GM19099 (cell line): ENCODE data around the gene EPB41.

ENCODE experiments used
- POLR2A ChIP-seq: IDR thresholded peaks from 3 replicates; pipeline ENCODE4 v1.6.1; 2011; ENCODE audit warnings: low read depth; ENCODE audit not compliant: insufficient read length; ENCODE audit errors: extremely low read depth

The EPB41 gene

DNA sequence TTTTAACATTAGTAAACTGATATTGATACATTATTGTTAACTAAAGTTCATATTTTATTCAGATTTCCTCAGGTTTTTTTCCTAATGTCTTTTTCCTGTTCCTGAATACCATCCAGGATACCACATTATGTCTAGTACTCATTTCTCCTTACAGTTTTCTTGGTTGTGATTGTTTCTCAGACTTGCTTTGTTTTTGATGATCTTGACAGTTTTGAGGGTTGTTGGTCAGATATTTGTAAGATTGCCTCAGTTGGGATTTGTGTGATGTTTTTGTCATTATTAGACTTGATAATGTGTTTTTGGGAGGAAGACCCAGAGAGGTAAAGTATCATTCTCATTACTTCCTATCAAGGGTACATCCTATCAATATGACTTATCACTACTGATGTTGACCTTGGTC lies 19.5 kb downstream of the EPB41 start:
- TF ChIP-seq POLR2A, result no peak

DNA sequence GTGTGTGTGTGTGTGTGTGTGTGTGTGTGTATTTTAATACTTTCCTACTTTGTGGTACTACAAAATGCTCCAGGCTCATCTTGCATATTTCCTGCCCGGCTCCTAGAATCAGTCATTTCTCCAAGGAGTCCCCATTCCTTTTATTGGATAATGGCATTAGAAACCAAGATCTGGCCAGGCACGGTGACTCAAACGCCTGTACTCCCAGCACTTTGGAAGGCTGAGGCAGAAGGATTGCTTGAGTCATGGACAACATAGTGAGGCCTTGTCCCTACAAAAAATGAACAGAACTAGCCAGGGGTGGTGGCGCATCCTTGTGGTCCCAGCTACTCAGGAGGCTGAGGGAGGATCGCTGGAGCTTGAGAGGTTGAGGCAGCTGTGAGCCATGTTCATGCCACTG lies 20.3 kb downstream of the EPB41 start:
- no peak for TF ChIP-seq POLR2A

- TF ChIP-seq POLR2A, result no peak
These were observed 20.9 kb downstream of the EPB41 start for GRCh38 chr1:28935293-28935692.

DNA sequence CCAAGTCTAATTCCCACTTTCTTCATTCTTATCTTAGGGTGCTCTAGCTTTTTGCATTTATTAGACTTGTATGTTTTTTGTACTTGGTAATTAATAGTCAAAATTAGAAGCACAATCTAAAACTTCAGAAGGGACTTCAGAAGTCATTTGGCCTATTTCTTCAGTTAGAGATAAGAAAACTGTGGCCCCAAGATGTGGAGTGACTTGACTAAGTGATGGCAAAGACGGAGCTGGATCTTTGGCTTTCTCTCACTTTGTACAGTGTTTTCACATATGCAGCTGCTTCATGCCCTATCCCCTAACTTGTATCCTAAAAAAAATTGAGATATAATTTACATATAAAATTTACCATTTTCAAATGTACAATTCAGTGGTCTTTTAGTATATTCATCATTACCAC lies 21.7 kb downstream of the EPB41 start:
- TF ChIP-seq POLR2A, result no peak

- no peak for TF ChIP-seq POLR2A
These were observed 22.2 kb downstream of the EPB41 start for GRCh38 chr1:28936528-28936927.

DNA sequence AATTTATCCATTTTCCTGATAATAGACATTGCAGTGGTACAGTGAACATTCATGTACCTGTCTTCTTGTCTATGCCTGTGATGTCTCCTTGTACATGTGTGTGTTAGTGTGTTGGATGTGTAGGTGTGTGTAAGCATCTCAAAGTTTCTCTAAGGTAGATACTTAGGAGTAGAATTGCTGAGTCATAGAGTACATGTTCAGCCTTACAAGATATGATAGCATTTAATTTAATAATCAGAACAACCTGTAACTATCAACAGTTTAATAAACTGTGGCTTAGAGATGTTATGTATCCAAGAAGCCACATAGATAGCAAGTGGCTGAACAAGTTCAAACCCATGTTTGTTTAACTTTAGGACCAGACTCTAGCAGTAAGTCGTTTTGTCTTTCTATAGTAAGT lies 35.6 kb downstream of the EPB41 start:
- TF ChIP-seq POLR2A, result no peak

- no peak for TF ChIP-seq POLR2A
These were observed 36.1 kb downstream of the EPB41 start for GRCh38 chr1:28950449-28950848.

DNA sequence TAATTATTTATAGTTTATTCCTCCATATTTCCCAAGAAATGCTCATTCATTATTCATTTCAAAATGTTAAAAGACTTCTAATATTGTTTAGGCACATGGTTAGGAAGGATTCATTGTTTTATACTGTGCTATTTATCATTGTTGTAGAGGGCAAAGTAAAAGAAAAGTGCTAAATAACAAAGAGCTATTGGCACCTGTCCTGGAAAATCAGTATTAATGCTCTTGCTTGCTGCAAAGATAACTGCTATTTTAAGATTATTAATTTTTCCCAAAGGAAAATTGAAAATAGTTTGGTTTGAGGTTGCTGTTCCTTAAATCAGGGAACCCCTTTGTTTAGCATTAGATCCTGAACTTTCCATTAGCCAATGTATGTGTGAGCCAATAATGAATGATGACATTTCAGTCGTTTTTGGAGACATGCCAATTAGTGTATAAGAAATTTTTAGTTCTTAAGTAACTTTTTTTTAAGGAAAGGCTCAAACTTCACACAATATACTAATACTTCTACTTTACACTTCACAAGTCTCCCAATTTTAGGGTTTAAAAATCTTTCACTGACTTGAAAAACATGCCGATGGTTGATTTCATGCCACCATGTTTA lies 39.9 kb downstream of the EPB41 start:
- no peak for TF ChIP-seq POLR2A

DNA sequence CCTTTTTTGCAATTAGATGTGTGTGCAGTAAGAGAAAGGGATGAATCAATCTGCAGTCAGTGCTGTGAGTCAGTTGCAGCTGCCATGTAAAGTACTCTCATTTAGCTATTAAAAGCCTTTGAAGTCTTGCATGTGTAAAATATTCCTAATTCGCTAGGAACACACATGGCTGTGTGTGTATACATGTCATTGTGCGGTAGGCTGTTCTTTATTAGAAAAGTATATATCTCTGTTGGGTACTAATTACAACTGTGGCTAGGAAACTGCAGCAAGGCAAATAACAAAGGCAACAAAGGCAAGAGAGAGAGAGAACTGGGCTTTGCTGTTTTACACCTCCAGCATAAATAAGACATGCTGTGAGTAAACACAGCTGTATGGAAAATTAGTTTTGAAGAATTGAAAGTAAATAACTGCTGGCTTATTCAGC lies 41.7 kb downstream of the EPB41 start:
- no peak for TF ChIP-seq POLR2A

- TF ChIP-seq POLR2A, result no peak
These were observed 51.0 kb downstream of the EPB41 start for GRCh38 chr1:28965271-28965870.

DNA sequence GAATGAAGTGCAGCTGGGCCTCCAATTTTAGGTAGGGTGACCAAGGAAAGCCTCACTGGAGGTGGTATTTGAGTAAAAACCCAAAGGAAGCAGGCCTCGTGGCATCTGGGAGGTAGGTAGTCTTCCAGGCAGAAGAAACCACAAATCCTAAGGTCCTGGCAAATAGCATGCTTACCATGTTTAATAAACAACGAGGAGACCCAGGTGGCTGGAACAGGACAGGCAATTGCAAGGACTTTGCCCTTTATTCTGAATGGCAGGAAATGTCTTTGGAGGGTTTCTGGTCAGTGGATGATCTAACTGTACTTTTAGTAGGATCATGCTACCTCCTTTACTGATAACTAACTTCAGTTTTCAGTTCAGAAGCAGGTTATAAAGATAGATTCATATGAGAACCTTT lies 52.2 kb downstream of the EPB41 start:
- no peak for TF ChIP-seq POLR2A

DNA sequence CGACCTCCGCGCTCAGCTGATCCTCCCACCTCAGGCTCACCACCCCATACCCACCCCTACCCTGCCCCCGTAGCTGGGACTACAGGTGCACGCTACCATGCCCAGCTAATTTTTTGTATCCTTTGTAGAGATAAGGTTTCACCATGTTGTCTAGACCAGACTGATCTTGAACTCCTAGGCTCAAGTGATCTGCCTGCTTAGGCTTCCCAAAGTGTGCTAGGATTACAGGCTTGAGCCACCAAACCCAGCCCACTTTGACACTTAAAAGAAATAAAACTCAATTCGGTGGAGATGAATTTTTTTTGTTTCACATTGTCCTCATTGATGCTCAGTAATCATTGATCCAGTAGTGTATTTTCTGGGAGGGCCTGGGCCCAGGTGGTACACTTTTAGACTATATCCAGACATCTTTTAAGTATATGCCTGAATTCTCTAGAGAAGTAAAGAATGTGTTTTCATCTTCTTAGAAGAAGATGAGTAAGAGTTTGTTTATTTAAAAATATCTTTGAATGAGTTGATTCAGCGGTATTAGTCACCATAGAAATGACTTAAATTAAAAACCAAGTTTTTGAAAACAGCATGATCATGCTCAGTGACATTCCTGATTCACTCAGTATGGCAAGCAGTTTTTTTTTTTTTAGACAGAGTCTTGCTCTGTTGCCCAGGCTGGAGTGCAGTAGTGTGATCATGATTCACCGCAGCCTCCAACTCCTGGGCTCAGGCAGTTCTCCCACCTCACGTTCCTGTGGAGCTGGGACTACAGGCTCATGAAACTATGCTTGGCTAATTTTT lies 57.8 kb downstream of the EPB41 start:
- no peak for TF ChIP-seq POLR2A

- TF ChIP-seq POLR2A, result no peak
These were observed 59.4 kb downstream of the EPB41 start for GRCh38 chr1:28973596-28974421.

GRCh38 chr1:28974432-28974831 lies 60.1 kb downstream of the EPB41 start:
- TF ChIP-seq POLR2A, result no peak

GRCh38 chr1:28976248-28976647 lies 61.9 kb downstream of the EPB41 start:
- no peak for TF ChIP-seq POLR2A

DNA sequence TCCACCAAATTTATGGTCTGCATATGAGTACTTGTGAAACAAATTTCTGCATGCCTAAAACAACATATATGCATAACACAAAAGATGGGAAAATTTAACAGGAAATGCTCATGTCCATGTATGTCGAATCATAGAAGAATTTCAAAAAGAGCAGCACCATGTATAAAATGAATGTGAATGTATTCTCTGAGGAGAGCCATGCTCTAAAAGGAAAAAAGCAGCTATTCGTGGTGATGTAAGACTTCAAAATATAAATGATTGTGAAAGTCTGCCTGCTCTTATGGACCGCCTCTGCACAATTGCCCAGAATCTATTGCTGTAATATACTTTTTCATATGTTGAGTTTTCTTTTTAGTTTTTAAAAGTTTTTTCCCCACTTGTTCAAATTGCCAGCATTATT lies 66.8 kb downstream of the EPB41 start:
- TF ChIP-seq POLR2A, result no peak

DNA sequence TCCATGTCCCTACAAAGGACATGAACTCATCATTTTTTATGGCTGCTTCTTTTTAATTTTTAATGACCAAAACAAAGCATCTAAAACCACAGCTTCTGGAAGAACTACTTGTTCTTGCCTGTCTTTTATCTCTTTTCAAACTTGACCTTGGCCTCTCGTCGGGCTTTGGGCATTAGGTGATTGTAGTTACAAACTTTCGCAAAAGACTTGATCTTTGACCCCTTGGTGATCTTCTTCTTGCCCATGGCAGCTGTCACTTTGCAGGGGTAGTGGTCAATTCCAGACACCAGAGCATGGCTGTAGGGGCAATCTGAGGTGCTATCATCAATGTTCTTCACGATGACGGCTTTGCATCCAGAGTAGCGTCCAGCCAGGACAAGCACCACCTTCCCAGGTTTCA lies 67.8 kb downstream of the EPB41 start:
- no peak for TF ChIP-seq POLR2A
